ENCODE results near the gene SPRED1.
"Not testable (repeated sequence)": the region's sequence is repeated elsewhere in the genome, so short reads cannot be mapped to it uniquely, and the experiment has no call there.

Gene SPRED1

DNA sequence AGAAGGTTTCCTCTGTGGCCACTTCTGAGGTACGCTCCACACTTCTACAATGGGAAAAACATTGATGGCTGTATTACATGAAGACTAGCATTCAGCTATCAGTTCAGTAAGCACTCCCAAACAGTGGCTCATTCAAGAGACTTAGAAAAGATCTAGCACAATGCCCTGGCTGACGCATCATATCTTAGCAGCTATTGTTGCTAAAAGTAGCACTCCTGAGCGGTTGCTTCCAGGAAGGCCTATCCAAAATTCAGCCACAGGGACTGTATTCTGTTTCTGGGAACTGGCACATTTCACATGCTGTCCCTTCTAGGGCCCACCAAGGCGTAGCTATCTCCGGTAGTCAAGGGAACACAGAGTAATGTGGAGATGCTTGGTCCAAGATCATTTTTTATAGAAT lies 21.2 kb upstream of the SPRED1 start:
- TF ChIP-seq, protein P1, sequence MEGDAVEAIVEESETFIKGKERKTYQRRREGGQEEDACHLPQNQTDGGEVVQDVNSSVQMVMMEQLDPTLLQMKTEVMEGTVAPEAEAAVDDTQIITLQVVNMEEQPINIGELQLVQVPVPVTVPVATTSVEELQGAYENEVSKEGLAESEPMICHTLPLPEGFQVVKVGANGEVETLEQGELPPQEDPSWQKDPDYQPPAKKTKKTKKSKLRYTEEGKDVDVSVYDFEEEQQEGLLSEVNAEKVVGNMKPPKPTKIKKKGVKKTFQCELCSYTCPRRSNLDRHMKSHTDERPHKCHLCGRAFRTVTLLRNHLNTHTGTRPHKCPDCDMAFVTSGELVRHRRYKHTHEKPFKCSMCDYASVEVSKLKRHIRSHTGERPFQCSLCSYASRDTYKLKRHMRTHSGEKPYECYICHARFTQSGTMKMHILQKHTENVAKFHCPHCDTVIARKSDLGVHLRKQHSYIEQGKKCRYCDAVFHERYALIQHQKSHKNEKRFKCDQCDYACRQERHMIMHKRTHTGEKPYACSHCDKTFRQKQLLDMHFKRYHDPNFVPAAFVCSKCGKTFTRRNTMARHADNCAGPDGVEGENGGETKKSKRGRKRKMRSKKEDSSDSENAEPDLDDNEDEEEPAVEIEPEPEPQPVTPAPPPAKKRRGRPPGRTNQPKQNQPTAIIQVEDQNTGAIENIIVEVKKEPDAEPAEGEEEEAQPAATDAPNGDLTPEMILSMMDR (IDR thresholded peaks at IDR 0.05; ENCODE audit: insufficient read depth, missing control alignments): no peak
- FAIRE-seq (no peak), DNase-seq (ENCODE audit: insufficient read length, low spot score) (no peak)

- FAIRE-seq; DNase-seq (ENCODE audit: insufficient read length, low spot score): not testable (repeated sequence)
These were observed 15.6 kb upstream of the SPRED1 start for GRCh38 chr15:38237021-38237420.

DNA sequence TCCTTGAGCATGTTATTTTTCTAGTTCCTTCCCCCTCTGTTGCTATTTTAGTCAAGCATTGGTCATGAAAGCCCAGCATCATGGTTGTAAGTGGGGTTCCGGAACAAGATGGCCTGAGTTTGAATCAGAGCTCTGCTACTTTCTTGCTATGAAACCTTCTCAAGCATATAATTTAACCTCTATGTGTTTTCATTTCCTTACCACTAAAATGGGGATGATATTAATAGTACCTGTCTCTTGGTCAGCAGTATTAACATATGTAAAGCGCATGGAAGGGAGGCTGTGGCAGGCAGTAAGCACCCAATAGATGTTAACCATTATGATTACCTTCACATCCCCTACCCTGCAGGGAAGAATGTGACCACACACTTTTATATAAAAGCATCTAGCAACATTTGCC lies 14.3 kb upstream of the SPRED1 start:
- DNase-seq (ENCODE audit: insufficient read length, low spot score) (no peak), FAIRE-seq (no peak)
- TF ChIP-seq, protein P1 (IDR thresholded peaks at IDR 0.05; ENCODE audit: insufficient read depth, missing control alignments): no peak

- no peak for FAIRE-seq
- TF ChIP-seq, protein P1 (IDR thresholded peaks at IDR 0.05; ENCODE audit: insufficient read depth, missing control alignments): no peak
These were observed 10.6 kb upstream of the SPRED1 start for GRCh38 chr15:38242055-38242454.

GRCh38 chr15:38243278-38244055 lies 9.2 kb upstream of the SPRED1 start:
- TF ChIP-seq, protein P1 (IDR thresholded peaks at IDR 0.05; ENCODE audit: insufficient read depth, missing control alignments): no peak
- no peak for FAIRE-seq
- no peak for DNase-seq (ENCODE audit: insufficient read length, low spot score)

More at GRCh38 chr15:38242055-38242454, 10.6 kb upstream of the SPRED1 start:
- no peak for DNase-seq (ENCODE audit: insufficient read length, low spot score)

DNA sequence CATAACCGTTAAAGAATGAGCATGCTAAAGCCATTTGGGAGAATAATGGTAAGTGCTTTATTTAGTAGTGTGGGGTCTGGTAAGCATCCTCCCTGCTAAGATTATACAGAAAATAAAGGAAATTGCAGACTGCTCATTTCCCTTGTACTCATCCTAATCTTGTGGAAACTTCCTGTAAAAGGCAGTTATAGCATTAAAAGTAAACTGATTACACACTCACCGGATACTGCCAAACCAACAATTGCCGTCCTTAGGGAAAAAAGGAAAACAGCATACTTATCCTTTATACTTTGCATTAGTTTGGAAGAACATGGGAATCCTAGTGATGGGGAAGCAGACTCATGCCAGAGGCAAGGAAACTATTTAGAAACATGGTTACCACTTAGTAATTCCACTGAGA lies 5.3 kb upstream of the SPRED1 start:
- DNase-seq (ENCODE audit: insufficient read length, low spot score) (no peak), FAIRE-seq (no peak)
- TF ChIP-seq, protein P1 (IDR thresholded peaks at IDR 0.05; ENCODE audit: insufficient read depth, missing control alignments): no peak

GRCh38 chr15:38253351-38253781 lies 730 bp downstream of the SPRED1 start:
- FAIRE-seq: no peak
- no peak for DNase-seq (ENCODE audit: insufficient read length, low spot score)
- TF ChIP-seq, protein P1 (IDR thresholded peaks at IDR 0.05; ENCODE audit: insufficient read depth, missing control alignments): no peak

Data from D721Med (cell line).